Stimulated activated CD8-positive, alpha-beta memory T cell treated with anti-CD3 and anti-CD28 coated beads, Interleukin-4, amount 100 ng/mL, for 24 hours (primary cell): Measurements from ENCODE around the gene MRAS.
A peak's percentile ranks its signal among the peaks of the same experiment; 100 is the strongest.
"Not testable (repeated sequence)": the region's sequence is repeated elsewhere in the genome, so short reads cannot be mapped to it uniquely, and the experiment has no call there.

Experiments
- DNase-seq: peaks from one replicate; pipeline ENCODE4 v3.0.0-alpha.2; 2020; ENCODE audit warnings: low read depth

Gene MRAS

DNA sequence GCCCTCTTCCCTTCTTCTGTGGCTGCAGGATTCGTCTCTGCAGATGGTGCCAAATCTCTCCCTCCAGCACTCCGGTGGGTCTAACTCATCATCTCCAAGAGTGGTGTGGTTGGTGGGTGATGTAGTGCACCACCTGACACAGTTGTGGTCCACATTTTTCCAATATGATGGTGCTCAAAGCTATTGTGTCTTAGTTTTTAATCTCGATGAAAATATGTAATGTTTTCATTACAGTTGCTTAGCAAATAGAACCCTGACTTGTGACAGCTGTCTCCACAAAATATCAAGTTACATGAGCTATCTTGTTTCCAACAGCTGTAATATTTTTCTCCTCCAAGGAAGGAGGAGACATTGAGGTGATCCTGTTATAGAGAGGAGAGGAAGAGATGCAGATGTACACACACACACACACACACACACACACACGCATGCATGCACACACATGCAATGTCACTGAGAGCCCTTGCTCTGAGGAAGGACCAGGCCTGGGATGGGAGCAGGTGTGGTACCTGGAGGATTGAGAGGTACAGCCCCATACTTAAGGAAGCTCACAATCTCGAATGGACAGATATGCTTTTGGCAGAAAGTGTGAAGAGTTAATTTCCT is 70.3 kb downstream of the MRAS start:
- DNase-seq = no peak

DNA sequence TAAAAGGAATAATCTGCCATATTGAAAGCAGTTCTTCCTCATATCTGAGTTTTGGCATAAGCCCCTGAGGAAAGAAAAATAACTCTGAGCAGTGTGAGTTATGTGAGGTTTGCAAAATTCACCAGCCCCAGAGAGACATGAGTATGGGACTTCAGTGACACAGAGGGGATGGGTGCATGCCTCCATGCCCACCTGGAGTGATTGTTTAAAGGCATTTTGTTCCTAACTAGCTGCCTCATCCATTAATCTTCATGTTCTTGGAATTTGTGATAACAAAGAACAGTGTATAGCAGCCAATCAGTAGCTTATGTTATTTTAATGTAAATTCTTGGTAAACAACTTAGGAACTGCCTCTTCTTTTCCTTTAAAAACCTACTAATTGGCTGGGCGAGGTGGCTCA is 74.9 kb downstream of the MRAS start:
- no peak for DNase-seq

DNA sequence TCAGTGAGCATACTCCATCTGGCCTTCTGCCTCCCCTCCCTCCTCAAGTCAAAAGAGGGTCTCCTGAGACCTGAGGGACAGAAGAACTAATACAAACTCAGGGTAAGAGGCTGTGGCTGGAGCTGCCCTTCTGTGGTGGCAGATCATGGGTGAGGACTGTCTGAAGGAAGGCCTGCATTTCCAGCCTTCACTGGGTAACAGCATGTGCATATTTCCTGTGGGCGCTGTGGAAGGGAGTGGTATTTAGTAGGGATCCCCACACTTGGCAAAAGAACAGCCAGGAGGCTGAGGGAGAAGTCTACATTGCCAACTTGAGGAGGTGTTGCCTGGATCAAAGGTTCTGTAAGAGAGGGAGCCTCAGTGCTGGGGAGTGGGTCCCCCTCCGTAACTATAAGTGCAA is 75.9 kb downstream of the MRAS start:
- no peak for DNase-seq

DNA sequence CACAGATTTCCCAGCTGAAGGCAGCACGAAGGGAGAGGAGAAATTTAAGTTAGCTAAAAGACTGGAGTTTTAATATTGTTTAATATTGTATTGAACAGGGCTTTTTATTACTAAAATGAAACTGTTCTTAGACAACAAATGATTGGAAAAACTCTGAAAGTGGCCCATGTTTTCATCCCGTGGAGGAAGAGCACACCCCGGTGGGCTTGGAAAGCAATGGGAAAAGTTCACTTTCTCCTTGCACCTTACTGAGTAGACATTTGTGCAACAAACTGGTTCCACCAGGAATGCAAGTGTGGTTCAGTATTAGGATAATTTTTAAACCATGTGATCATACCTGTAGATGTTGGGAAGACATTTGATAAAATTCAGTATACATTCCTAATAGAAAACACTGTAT is 77.8 kb downstream of the MRAS start:
- no peak for DNase-seq

DNA sequence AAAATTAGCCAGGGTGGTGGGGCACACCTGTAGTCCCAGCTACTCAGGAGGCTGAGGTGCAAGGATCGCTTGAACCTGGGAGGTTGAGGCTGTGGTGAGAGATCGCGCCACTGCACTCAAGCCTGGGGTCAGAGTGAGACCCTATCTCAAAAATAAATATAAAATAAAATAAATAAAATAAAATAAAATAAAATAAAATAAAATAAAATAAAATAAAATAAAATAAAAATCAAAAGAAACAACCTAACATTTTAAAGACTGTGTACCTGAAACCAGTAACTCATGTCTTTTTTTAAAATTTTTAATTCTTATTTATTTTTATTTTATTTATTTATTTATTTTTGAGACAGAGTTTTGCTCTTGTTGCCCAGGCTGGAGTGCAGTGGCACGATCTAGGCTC is 78.4 kb downstream of the MRAS start:
- DNase-seq = not testable (repeated sequence)

DNA sequence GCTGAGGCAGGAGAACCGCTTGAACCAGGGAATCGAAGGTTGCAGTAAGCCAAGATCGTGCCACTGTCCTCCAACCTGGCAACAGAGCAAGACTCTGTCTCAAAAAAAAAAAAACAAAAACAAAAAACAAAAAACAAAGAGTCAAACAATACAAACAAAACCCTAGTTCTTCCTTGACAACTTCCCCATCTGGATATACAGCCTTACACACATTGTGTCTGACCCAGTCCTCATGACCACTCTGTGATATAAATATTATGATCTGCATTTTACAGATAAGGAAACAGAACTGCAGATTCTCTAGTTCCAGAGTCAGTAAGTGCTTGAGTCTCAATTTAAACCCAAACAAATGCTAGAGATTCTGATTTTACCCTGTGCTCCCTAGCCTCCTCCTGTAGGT is 81.3 kb downstream of the MRAS start:
- DNase-seq = no peak

DNA sequence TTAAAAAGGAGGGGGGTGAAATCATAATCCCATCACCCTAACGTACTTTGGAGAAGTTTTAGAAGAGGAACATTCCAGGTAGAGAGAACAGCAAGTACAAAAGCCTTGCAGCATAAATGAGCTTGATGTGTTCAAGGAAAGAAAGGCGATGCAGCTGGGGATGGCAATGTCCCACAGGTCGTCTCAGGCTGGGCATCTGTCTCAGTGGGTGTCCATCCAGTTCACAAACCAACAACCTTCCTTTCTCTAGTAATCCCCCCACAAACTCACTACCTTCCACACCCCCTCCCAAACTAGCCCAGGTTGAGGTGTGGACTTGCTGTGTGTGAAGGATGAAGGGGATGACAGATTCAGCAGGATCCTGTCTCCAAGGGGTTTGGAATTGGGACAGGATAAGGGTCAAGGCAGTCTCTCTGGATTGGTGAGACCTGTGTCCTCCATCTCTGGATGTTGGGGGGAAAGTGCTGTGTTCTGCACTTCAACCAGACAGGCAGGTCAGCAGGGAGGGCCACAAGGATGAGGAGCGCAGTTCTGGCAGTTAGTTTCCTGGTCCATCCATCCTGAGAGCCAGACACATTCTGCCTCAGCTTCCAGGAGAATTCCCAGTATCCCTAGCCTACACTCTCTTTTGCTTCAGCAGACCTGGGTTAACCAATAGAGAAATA is 84.3 kb downstream of the MRAS start:
- DNase-seq = no peak

DNA sequence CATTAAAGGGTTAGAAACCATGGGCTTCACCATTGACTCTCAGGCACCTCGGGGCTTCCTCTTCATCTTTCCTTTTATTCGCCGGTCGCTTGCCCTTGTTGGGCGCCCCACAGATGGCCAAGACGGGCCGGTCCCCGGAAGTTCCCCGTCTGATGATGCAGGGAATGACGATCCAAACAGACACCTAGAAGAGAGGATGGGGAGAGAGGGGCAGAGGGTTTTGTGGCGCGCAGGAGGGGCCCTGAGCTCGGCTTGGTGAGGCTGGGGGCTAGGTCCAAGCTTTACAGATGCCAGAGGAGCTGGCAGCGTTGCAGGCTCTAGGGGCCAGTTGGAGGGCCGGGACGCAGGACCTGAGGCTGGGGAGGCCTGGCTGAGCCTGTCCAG is 85.5 kb downstream of the MRAS start:
- DNase-seq = no peak

DNA sequence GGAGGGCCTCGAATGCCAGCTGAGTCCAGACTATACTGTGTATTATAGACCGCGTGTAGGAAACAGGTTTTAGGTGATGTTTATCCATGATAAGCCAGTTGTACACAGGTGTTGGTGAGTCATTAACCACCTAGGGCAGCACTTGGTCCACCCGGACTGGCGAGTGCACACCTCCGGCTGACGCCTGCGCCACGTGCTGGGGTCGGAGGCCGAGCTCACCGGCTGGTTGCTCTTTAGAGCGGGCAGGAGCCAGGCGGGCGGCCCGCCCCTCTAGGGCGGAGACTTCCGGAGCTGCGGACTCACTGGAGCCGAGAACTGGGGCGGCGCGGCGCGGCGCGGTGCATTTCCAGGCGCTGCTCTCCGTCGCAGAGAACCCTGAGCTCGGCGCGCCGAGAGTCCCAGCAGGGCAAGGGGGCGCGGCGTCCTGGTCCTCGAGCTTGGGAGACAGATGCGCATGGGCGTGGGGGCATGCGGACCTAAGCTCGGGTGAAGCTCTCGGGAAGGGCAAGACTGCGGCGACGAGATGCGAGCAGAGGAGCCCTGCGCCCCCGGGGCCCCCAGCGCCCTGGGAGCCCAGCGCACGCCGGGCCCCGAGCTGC is 86.0 kb downstream of the MRAS start, which contains the start of gene ESYT3:
ESYT3 (plus strand) TSS at position 341 of the 599 bp plus-strand sequence; CDS start at position 524, 183 bp downstream.
- peak; percentile 49 for DNase-seq

DNA sequence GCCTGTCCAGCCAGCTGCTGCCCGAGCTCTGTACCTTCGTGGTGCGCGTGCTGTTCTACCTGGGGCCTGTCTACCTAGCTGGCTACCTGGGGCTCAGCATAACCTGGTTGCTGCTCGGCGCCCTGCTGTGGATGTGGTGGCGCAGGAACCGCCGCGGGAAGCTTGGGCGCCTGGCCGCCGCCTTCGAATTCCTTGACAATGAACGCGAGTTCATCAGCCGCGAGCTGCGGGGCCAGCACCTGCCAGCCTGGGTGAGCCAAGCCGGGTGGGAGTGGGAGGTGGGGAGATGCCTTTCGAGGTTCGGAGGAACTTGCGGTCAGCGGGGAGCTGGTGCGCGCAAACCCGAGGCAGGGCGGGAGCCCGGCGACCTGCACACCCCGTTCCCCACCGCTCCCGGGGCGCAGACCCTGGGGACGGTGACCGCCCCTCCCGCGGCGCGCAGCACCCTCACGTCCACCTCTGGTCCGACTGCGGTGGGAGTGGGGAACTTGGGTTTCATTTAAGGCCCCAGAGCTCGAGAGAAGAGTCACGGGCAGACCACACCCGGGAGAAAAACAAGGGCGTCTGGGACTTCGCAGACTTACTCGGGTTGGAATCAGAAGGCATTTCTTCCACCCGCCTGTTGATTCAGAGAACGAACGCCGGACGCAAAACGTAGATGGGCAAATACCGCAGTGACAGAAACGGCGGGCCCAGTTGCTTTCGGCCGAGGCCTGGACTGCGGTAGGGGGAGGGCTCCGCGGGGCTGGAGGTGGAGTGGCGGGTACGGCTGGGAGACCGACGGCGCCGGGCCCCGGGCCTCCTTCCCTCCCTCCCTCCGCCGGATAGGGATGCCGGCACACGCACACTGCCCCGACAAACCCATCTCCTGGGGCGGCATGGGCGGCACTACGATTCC is 86.7 kb downstream of the MRAS start:
- no peak for DNase-seq

DNA sequence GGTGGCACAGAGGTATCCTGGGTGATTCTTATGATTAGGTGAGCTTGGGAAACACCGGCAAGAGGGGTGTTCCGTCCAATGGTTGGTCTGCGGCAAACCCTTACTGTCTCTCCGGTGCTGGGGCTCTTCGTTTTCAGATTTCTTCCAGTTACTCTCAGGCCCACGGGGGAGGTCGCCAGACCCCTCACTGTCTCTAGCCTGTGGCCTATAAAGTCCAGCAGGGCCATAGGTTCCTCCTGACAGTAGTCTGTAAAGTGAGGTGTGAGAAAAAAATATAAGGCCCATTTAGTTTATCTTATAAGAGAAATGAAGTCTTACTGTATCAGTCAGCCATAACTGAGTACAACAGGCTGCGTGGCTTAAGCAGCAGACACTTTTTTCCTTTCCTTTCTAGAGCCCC is 87.5 kb downstream of the MRAS start:
- no peak for DNase-seq

DNA sequence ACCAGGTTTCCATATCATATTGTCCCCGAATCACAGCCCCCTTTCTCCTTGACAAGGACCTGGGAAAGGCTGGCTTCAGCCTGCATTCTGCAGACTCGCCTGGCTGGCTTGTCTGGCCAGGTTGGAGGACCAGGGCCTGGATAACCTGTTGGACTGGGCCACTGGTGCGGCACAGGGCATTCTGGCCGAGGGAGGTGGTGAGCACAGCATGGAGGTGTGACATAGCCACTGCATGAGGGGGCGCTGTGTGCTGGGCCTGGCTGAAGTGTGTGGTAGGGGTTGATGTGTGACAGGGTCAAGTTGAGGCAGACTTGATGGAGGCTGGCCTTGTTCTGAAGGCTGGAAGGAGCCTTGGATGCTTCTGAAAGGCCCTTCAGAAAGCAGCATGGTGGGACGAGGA is 88.9 kb downstream of the MRAS start:
- no peak for DNase-seq

DNA sequence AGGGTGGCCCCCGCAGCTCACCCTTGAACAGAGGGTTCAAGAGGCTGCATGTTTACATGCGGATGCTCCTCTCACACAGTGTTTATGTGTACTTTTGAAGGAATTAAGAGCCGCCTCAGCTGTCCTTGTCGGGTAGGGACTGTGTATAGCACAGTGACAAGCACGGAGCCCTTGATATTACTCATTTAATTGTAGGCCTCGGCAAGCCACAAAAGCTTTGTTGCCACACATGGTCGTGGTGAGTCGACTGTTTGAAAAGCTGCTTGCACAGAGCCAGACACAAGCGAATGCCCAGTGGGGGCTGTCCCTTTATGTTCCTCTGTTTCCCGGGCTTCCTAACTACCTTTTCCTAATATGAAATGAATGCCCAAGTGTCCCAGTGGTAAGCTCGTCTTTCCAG is 90.5 kb downstream of the MRAS start:
- no peak for DNase-seq

DNA sequence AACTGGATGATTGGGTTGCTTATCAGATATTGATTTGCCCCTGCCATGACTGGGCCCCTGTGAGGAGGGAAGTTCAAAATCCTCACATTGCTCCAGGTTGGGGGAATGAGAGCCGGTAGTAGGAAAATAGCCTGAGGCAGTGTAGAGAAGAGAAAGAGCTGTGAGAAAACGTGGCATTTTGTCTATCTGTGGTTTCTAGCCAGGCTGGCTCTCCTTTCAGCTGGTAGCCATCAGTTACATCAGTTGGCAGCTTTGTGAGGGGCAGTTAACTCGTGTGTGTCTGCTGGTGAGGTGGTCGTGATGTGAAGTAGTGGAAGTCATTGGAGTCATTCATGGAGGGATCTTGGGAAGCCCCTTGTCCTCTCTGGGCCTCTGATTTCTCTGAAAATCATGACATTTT is 91.3 kb downstream of the MRAS start:
- no peak for DNase-seq

DNA sequence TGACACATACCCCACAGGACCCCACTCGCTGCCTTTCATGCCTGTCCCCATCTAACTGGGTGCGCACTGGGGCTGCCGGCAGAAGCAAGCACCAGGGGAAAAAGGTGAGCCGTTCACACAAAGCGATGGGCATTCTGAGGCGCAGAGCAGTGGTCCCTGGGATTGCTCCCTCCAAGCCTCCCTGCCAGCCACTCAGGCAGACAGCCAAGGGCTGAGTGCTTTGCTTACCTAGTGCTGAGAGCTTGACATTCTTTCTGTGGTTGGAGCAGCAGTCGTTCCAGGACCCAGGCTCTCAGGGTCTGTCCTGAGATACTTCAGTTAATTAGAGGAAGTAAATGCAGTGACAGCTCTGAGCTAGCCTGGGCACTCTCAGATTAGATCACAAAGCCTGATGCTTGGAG is 91.7 kb downstream of the MRAS start:
- DNase-seq = no peak

DNA sequence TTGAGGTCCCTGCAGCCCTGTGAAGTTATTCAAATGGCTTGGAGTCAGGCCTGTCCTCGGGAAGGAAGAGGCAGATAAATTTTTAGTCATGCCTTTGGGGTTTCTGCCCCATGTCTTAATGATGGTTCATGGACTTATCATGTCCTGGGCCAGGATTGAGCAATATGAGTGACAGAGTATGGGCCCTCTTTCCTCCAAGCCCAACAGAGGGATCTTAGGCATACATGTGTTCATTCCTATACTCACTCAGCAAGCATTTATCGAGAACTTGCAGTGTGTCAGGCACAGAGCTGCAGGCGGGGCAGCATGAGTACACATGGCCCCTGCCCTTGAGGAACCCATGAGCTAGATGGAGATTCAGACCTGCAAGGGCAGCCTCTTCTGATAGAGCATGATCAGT is 92.2 kb downstream of the MRAS start:
- no peak for DNase-seq

DNA sequence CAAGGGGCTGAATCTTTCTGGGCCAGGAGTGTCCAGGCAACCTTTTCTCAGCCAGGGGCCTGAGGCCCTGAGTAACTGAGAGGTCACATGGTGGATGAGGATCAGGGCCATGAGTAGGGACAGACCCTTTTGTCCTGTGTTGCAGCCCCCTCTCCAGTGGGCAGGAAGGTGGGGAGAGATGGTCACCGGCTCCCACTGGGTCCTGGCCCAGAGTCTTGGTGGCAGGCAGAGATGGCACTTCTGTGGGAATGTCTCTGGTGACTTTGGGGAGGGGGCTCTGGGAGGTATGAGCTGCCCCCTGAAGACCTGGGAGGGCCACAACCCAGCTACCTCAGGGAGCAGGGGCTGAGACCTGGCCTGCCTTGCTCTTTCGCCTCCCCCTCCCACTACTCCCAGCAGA is 92.9 kb downstream of the MRAS start:
- no peak for DNase-seq

DNA sequence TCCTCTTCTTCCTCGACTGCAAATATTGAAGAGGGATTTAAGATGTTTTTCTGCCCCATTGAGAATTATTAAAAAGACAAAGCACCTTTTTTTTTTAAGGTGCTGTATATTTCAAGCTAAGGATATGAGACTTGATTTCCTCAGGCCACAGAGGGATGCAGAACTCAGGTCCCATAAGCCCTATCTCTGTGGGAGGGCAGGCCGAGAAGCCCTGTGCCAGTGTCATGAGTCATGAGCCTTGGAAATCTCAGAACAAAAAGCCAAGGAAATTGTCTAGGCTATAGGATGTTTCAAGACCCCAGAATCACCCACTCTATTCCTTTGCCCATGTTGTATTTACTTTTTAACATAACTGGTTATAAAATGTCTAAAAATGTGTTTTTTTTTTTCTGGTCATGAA is 93.4 kb downstream of the MRAS start:
- no peak for DNase-seq

DNA sequence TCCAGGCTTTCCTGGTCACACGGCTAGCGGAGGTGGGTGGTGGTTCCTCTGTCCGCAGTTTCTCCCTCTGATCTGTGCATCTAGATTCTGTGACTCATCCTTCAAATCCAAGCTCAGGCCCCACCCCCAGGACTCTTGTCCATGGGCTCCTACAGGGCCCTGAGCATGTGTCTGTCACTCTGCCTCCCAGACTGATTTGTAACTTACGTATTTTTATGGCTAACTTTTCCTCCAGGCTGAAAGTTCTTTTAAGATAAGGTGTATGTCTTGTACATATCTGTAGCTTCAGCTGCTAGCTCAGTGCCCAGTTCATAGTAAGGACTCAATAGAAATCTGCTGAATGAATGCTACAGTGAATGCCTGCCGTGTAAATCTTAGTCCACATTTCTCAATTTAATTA is 94.1 kb downstream of the MRAS start:
- DNase-seq = no peak

DNA sequence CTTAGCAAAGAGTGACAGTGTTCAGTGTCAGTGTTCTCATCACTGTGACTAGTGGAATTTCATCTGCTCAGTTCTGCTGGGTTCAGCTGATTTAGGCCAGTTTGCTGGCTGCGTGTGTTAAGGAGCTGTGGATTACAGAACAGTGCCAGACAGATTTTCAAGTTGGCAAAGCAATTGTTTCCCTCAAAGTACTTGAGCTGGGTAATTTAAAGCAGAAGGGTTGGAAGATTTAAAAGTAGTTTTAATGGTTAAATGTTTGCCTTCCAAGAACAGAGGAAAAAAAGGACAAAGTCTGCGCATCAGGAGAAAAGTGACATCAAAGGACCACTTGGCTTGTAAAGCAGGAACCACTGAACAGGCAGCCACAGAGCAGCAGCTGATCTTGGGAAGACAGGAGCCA is 94.7 kb downstream of the MRAS start:
- DNase-seq = no peak

DNA sequence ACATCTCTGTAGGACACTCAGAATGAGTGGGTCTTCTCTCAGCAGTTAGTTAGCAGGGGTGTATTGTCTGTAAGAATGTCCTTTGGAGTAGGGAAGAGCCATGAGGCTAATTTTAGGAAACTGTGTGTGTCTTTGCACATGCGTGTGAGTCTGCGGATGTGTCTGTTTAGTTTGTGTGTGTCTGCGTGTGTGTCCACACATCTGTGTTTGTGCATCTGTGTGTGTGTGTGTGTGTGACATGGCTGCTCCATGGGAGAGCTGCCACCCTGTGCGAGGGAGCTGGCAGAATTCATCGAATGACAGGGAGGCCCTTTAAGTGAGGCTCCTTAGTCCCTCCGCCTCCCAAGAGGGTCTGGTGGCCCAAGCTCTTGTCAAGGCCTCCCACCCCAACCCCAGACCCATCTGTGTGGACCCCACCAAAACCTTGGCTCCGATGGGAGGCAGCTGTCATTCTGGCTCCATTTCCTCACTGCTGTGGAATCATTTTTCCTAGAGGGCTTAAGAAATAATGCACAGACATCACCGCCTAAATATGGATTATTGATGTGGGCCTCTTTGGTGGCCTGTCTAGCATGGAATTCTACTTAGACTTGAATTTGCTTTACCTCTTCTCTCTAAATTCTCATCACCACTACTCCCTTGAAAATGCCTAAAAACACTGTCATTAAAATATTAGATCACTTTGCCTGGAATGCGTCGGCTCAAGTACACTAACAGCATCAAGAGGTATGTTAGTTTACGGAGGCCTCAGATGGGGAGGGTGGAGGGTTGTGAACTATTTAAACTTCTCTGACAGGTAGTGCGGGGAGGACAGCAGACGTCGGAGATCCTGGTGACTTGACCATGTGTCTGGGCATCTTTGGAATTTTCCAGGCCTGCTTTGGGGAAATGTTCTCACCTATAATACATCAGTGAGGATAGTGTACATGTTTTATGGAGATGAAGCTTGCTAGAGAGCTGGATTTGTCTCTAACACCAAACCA is 95.4 kb downstream of the MRAS start:
- DNase-seq = no peak

DNA sequence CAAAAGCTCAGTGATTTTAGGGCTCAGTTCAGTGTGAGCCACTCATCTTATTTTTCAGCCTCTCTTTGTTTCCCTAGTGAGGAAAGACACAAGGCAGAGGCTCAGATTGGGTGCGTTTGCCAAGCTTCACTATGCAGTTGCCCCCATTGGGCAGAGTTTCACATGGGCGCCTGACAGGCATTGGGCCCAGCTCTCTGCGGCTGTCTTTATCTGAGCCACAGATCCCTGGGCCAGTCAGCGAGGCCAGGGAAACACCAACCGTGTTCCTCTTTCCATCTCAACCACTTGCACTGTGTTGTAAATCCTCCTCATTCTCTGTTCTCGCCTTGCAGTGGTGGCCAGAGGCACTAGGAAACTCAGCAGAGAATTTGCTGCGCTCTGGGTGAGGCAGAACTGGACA is 96.9 kb downstream of the MRAS start:
- no peak for DNase-seq
